GM06990 (cell line): ENCODE measurements around the gene TNFSF12.

Source experiments
- DNase-seq: peaks from one replicate; pipeline ENCODE4 v3.0.0-alpha.2; 2011; ENCODE audit not compliant: insufficient read length; ENCODE audit errors: extremely low read depth
- H3K27me3 ChIP-seq: replicated peaks from 2 replicates; pipeline ENCODE4 v1.6.0; 2011; ENCODE audit warnings: low read length; ENCODE audit not compliant: control insufficient read depth, insufficient read depth
- H3K36me3 ChIP-seq: 2 replicates; pipeline ENCODE4 v1.5.1; 2011; ENCODE audit warnings: low read length; ENCODE audit not compliant: control insufficient read depth, insufficient read depth
- H3K4me3 ChIP-seq: replicated peaks from 2 replicates; pipeline ENCODE4 v1.5.1; 2011; ENCODE audit warnings: low read depth, mild to moderate bottlenecking, control low read depth, low read length
- CTCF ChIP-seq: IDR thresholded peaks from 2 replicates; pipeline ENCODE4 v1.5.1; 2011; ENCODE audit warnings: low read length, control low read depth, mild to moderate bottlenecking, inconsistent platforms; ENCODE audit not compliant: insufficient read depth, poor library complexity, severe bottlenecking

TNFSF12 gene

GRCh38 chr17:7606280-7606679 is 57.4 kb downstream of the TNFSF12 start:
- Histone ChIP-seq H3K27me3 (no peaks in the 10 kb centered on the region), H3K36me3 (peaks cover 20% of the 10 kb centered on the region), H3K4me3 (no peak overlapping the region)
- no peak for DNase-seq
- no peak for TF ChIP-seq CTCF
